HepG2 (cell line): ENCODE data around the gene MEGF6. TPM values are rescaled to one million over a fixed set of nuclear protein-coding genes. Genes with fewer than 3 reads are reported as not detected.

Source experiments
- CAMTA2 ChIP-seq: sonication (generic); formaldehyde crosslinking; IDR thresholded peaks from 2 replicates; pipeline ENCODE4 v1.4.0; 2020; ENCODE audit warnings: mild to moderate bottlenecking, missing genetic modification reagents, borderline replicate concordance
- CENPT ChIP-seq: sonication (generic); formaldehyde crosslinking; IDR thresholded peaks from 2 replicates; pipeline ENCODE4 v1.8.0; 2022; ENCODE audit warnings: low read depth, mild to moderate bottlenecking, moderate library complexity, missing genetic modification reagents
- HES4 ChIP-seq: sonication (generic); formaldehyde crosslinking; IDR thresholded peaks from 2 replicates; pipeline ENCODE4 v1.9.0; 2021; ENCODE audit warnings: mild to moderate bottlenecking, missing genetic modification reagents, borderline replicate concordance
- KLF15 ChIP-seq: sonication (generic); formaldehyde crosslinking; IDR thresholded peaks from 2 replicates; pipeline ENCODE4 v1.8.1; 2023; ENCODE audit warnings: borderline replicate concordance, mild to moderate bottlenecking, inconsistent platforms, missing genetic modification reagents, mixed read lengths
- MAF1 ChIP-seq: sonication (generic); formaldehyde crosslinking; IDR thresholded peaks from 2 replicates; pipeline ENCODE4 v1.5.0; 2020; ENCODE audit warnings: missing genetic modification reagents, borderline replicate concordance
- NCOA1 ChIP-seq: sonication (generic); formaldehyde crosslinking; IDR thresholded peaks from 2 replicates; pipeline ENCODE4 v1.9.0; 2021; ENCODE audit warnings: missing genetic modification reagents
- NFIB ChIP-seq: sonication (generic); formaldehyde crosslinking; IDR thresholded peaks from 2 replicates; pipeline ENCODE4 v1.9.0; 2021; ENCODE audit warnings: missing genetic modification reagents, mild to moderate bottlenecking, borderline replicate concordance
- POGZ ChIP-seq: sonication (generic); formaldehyde crosslinking; IDR thresholded peaks from 2 replicates; pipeline ENCODE4 v1.4.0; 2020; ENCODE audit warnings: mild to moderate bottlenecking, missing genetic modification reagents
- RORA ChIP-seq: sonication (generic); formaldehyde crosslinking; IDR thresholded peaks from 2 replicates; pipeline ENCODE4 v1.5.0; 2020; ENCODE audit warnings: mild to moderate bottlenecking, missing genetic modification reagents, moderate library complexity
- RXRA ChIP-seq: sonication (generic); formaldehyde crosslinking; IDR thresholded peaks from 2 replicates; pipeline ENCODE4 v1.5.1; 2020; ENCODE audit warnings: missing genetic modification reagents
- SRY ChIP-seq: sonication (generic); formaldehyde crosslinking; IDR thresholded peaks from 2 replicates; pipeline ENCODE4 v1.8.0; 2022; ENCODE audit warnings: mild to moderate bottlenecking, missing genetic modification reagents
- THYN1 ChIP-seq: sonication (generic); formaldehyde crosslinking; IDR thresholded peaks from 2 replicates; pipeline ENCODE4 v1.8.1; 2023; ENCODE audit warnings: low read depth, mild to moderate bottlenecking, moderate library complexity, missing genetic modification reagents, borderline replicate concordance
- TOPORS ChIP-seq: sonication (generic); formaldehyde crosslinking; IDR thresholded peaks from 2 replicates; pipeline ENCODE4 v1.8.0; 2023; ENCODE audit warnings: mild to moderate bottlenecking, missing genetic modification reagents
- ZBTB7B ChIP-seq: sonication (generic); formaldehyde crosslinking; IDR thresholded peaks from 2 replicates; pipeline ENCODE4 v1.4.0; 2020; ENCODE audit warnings: missing genetic modification reagents
- ZNF225 ChIP-seq: sonication (generic); formaldehyde crosslinking; IDR thresholded peaks from 2 replicates; pipeline ENCODE4 v1.4.0; 2020; ENCODE audit warnings: mild to moderate bottlenecking, missing genetic modification reagents
- ZNF343 ChIP-seq: sonication (generic); formaldehyde crosslinking; IDR thresholded peaks from 2 replicates; pipeline ENCODE4 v1.4.0; 2020; ENCODE audit warnings: mild to moderate bottlenecking, missing genetic modification reagents
- ZNF530 ChIP-seq: sonication (generic); formaldehyde crosslinking; IDR thresholded peaks from 2 replicates; pipeline ENCODE4 v1.5.0; 2020; ENCODE audit warnings: low read depth, mild to moderate bottlenecking, missing genetic modification reagents
- polyA plus RNA-seq, 8 experiments: library from polyadenylated mRNA; depleted of rRNA in 3 of 8; stranded (reverse) in 7 of 8; unstranded in 1 of 8; fragments of >200 nt; fragmentation: Illumina TruSeq in 4 of 8; extraction: Trizol in 4 of 8; gene quantifications; 2 replicates each; pipeline versions ENCODE4 v1.2.1 to v1.2.3, GENCODE V29; 2011 to 2016; ENCODE audit warnings: low read depth in 4 of 8, missing spikeins in 1 of 8, mixed read lengths in 1 of 8; ENCODE audit not compliant: insufficient read depth in 1 of 8
- total RNA-seq, 5 experiments: library from RNA; depleted of rRNA; stranded (reverse); fragments of >200 nt; fragmentation: Illumina TruSeq; extraction: Trizol; gene quantifications; 2 replicates each; pipeline ENCODE4 v1.2.3, GENCODE V29; 2016; ENCODE audit warnings: low read depth in 1 of 5
- TF ChIP-seq, protein P1 (sequence below): sonication (generic); formaldehyde crosslinking; IDR thresholded peaks from 2 replicates; pipeline ENCODE4 v1.4.0; 2020; ENCODE audit warnings: missing genetic modification reagents, mild to moderate bottlenecking, borderline replicate concordance
- TF ChIP-seq, protein P2 (sequence below): sonication (generic); formaldehyde crosslinking; IDR thresholded peaks from 2 replicates; pipeline ENCODE4 v1.8.0; 2022; ENCODE audit warnings: missing genetic modification reagents, low read depth, mild to moderate bottlenecking, borderline replicate concordance
- TF ChIP-seq, protein P3 (sequence below): sonication (generic); formaldehyde crosslinking; IDR thresholded peaks from 2 replicates; pipeline ENCODE4 v1.9.0; 2022; ENCODE audit warnings: low read depth, missing genetic modification reagents
- TF ChIP-seq, protein P4 (sequence below): sonication (generic); formaldehyde crosslinking; IDR thresholded peaks from 2 replicates; pipeline ENCODE4 v1.4.0; 2020; ENCODE audit warnings: missing genetic modification reagents, borderline replicate concordance

Gene MEGF6
- total and polyA plus RNA-seq, 2 of the 13 experiments (the other 11 are each of a cell fraction or from before 2014, with no cell fraction given): 1.9 TPM

DNA sequence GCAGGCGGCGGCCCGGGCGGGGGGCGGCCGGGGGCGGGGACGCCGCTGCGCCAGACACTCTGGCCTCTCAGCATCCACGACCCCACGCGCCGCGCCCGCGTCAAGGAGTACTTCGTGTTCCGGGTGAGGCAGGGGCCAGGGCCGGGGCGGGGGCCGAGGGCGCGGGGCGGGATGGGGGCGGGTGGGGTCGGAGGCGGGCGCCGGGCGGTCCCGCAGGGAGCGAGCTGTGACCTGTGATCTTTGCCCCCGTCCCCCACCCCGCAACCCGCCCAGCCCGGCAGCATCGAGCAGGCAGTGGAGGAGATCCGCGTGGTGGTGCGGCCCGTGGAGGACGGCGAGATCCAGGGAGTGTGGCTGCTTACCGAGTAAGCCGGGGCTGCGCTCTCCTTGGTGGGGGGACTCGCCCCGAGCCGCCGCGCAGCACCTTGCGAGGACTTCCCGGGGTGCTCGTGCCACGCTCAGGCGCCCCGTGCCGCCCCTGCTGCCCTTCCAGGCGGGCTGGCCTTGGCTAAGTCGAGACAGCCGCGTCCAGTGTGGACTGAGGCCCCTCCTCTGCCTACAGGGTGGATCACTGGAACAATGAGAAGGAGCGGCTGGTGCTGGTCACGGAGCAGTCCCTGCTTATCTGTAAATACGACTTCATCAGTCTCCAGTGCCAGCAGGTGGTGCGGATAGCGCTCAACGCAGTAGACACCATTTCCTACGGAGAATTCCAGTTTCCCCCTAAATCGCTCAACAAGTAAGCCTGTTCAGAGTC, 14.0 kb upstream of the MEGF6 start (continued):
- TF ChIP-seq ZBTB7B (CRISPR knock-in tag) (no peak), RORA (no peak), NCOA1 (CRISPR knock-in tag) (no peak), MAF1 (CRISPR knock-in tag) (no peak), HES4 (CRISPR knock-in tag) (no peak), SRY (CRISPR knock-in tag) (no peak), CENPT (CRISPR knock-in tag) (0 out of 2 replicates have a peak, but pooled peaks have one; percentile 37), CAMTA2 (CRISPR knock-in tag) (peak; percentile 35; the same call in 1 of the 2 replicates), ZNF530 (CRISPR knock-in tag) (no peak), POGZ (CRISPR knock-in tag) (peak; percentile 39; the same call in 1 of the 2 replicates), ZNF225 (CRISPR knock-in tag) (0 out of 2 replicates have a peak, but pooled peaks have one; percentile 63), THYN1 (CRISPR knock-in tag) (no peak), NFIB (CRISPR knock-in tag) (no peak), KLF15 (CRISPR knock-in tag) (no peak), ZNF343 (CRISPR knock-in tag) (no peak), RXRA (peak; percentile 40; the same call in 1 of the 2 replicates), TOPORS (CRISPR knock-in tag) (peak; percentile 39; the same call in 1 of the 2 replicates)
- TF ChIP-seq, protein P1, sequence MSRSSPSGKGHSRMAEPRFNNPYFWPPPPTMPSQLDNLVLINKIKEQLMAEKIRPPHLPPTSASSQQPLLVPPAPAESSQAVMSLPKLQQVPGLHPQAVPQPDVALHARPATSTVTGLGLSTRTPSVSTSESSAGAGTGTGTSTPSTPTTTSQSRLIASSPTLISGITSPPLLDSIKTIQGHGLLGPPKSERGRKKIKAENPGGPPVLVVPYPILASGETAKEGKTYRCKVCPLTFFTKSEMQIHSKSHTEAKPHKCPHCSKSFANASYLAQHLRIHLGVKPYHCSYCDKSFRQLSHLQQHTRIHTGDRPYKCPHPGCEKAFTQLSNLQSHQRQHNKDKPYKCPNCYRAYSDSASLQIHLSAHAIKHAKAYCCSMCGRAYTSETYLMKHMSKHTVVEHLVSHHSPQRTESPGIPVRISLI: no peak
- TF ChIP-seq, protein P2, sequence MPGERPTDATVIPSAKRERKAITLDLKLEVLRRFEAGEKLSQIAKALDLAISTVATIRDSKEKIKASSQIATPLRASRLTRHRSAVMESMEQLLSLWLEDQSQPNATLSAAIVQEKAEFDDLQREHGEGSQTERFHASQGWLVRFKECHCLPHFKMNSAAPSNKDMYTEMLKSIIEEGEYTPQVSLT (CRISPR knock-in tag): no peak
- TF ChIP-seq, protein P3, sequence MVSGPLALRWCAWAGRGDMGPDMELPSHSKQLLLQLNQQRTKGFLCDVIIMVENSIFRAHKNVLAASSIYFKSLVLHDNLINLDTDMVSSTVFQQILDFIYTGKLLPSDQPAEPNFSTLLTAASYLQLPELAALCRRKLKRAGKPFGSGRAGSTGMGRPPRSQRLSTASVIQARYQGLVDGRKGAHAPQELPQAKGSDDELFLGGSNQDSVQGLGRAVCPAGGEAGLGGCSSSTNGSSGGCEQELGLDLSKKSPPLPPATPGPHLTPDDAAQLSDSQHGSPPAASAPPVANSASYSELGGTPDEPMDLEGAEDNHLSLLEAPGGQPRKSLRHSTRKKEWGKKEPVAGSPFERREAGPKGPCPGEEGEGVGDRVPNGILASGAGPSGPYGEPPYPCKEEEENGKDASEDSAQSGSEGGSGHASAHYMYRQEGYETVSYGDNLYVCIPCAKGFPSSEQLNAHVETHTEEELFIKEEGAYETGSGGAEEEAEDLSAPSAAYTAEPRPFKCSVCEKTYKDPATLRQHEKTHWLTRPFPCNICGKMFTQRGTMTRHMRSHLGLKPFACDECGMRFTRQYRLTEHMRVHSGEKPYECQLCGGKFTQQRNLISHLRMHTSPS (CRISPR knock-in tag): peak; percentile 57
- TF ChIP-seq, protein P4, sequence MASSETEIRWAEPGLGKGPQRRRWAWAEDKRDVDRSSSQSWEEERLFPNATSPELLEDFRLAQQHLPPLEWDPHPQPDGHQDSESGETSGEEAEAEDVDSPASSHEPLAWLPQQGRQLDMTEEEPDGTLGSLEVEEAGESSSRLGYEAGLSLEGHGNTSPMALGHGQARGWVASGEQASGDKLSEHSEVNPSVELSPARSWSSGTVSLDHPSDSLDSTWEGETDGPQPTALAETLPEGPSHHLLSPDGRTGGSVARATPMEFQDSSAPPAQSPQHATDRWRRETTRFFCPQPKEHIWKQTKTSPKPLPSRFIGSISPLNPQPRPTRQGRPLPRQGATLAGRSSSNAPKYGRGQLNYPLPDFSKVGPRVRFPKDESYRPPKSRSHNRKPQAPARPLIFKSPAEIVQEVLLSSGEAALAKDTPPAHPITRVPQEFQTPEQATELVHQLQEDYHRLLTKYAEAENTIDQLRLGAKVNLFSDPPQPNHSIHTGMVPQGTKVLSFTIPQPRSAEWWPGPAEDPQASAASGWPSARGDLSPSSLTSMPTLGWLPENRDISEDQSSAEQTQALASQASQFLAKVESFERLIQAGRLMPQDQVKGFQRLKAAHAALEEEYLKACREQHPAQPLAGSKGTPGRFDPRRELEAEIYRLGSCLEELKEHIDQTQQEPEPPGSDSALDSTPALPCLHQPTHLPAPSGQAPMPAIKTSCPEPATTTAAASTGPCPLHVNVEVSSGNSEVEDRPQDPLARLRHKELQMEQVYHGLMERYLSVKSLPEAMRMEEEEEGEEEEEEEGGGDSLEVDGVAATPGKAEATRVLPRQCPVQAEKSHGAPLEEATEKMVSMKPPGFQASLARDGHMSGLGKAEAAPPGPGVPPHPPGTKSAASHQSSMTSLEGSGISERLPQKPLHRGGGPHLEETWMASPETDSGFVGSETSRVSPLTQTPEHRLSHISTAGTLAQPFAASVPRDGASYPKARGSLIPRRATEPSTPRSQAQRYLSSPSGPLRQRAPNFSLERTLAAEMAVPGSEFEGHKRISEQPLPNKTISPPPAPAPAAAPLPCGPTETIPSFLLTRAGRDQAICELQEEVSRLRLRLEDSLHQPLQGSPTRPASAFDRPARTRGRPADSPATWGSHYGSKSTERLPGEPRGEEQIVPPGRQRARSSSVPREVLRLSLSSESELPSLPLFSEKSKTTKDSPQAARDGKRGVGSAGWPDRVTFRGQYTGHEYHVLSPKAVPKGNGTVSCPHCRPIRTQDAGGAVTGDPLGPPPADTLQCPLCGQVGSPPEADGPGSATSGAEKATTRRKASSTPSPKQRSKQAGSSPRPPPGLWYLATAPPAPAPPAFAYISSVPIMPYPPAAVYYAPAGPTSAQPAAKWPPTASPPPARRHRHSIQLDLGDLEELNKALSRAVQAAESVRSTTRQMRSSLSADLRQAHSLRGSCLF (CRISPR knock-in tag): no peak
